Dedifferentiated amniotic fluid mesenchymal stem cell (primary cell): Measurements from ENCODE around the gene KAT6B.
"Not testable (repeated sequence)": the region's sequence is repeated elsewhere in the genome, so short reads cannot be mapped to it uniquely, and the experiment has no call there.

ENCODE experiments used
- DNase-seq: peaks from one replicate; pipeline ENCODE4 v3.0.0-alpha.2; 2016; ENCODE audit errors: extremely low spot score

Gene KAT6B

DNA sequence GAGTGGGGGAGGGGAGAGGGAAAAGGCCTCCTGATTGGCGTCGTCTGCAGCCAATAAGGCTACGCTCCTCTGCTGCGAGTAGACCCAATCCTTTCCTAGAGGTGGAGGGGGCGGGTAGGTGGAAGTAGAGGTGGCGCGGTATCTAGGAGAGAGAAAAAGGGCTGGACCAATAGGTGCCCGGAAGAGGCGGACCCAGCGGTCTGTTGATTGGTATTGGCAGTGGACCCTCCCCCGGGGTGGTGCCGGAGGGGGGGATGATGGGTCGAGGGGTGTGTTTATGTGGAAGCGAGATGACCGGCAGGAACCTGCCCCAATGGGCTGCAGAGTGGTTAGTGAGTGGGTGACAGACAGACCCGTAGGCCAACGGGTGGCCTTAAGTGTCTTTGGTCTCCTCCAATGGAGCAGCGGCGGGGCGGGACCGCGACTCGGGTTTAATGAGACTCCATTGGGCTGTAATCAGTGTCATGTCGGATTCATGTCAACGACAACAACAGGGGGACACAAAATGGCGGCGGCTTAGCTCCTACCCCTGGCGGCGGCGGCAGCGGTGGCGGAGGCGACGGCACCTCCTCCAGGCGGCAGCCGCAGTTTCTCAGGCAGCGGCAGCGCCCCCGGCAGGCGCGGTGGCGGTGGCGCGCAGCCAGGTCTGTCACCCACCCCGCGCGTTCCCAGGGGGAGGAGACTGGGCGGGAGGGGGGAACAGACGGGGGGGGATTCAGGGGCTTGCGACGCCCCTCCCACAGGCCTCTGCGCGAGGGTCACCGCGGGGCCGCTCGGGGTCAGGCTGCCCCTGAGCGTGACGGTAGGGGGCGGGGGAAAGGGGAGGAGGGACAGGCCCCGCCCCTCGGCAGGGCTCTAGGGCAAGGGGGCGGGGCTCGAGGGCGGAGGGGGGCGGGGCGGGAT is at the start of gene KAT6B:
Gene KAT6B, plus strand, starts transcription at position 459 of the 903 bp plus-strand sequence. CDS start 16,258 bp downstream, outside the sequence.
- DNase-seq: peak; percentile 100

DNA sequence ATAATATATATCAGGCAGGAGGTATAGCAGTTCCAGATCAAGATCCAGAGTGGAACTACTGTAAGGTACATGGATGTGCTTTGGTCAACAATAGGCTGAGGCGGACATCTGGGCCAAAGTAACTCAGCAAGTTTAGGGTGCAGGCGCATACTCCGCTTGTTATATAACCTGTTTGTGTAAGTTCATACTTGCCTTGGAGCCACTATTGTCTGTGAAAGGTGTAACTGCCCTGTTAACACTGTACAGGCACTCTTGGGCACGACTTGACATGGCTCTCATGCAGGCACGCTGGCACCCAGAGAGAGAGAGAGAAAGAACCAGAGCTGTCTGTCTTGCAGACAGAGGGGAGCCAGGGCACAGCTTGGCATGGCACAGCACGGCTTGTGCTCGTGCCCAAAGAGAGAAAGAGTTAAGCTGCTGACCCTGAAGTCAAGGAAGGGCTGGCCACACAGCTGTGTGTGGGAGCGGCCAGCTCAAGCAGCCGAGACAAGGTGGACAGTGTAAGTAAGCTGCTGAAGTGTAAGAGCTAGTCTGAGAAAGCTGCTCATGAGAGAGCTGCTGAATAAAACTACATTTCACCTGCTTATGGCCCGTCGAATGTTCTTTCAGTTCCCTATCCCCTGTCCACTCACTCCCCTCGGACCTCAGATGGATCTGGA is 47.8 kb upstream of the KAT6B start:
- no peak for DNase-seq

DNA sequence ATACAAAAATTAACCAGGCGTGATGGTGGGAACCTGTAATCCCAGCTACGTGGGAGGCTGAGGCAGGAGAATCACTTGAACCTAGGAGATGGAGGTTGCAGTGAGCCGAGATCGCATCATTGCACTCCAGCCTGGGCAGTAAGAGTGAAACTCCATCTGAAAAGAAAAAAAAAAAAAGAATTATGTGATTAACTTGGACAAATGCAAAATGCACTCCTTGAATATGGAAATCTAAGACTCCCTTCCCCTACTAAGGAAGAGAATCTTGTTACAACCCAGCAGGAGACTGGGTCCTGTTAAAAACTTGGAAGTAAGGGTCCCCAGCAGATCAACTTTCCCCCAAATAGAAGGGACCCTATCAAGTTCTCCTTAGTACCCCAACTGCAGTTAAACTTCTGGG is 44.5 kb upstream of the KAT6B start:
- DNase-seq: not testable (repeated sequence)

DNA sequence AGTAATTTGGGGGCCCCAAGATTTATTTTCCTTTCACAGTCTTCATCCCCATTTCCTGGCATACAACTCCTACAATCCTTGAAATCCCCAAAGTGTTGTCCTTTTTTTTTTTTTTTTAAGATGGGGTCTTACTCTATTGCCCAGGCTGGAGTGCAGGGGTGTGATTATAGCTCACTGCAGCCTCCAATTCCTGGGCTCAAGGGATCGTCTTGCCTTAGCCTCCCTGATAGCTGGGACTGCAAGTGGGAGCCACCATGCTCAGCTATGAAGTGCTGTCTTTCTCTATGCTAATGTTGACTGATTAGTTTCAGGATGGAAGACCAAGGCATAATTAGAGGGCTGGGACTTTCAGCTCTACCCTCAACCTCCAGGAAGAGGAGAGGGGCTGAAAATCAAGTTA is 41.9 kb upstream of the KAT6B start:
- no peak for DNase-seq

DNA sequence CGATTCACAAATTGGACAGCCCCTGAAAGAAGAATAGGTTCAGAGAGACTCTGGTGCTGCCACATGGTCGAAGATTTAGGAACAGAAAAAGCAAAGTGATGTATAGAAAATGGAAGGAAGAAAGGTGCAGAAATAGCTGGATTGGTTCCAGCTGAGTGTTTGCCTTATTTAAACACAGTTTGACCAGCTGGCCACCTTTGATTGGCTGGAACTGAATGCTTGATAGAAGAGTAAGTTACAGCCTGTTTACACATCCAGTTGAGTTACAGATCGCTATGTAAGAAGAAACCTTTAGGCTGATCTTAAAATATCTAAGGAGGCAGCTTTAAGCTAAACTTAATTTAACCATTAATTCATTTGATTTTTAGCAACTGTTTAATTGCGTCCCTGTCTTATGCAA is 40.3 kb upstream of the KAT6B start:
- no peak for DNase-seq

DNA sequence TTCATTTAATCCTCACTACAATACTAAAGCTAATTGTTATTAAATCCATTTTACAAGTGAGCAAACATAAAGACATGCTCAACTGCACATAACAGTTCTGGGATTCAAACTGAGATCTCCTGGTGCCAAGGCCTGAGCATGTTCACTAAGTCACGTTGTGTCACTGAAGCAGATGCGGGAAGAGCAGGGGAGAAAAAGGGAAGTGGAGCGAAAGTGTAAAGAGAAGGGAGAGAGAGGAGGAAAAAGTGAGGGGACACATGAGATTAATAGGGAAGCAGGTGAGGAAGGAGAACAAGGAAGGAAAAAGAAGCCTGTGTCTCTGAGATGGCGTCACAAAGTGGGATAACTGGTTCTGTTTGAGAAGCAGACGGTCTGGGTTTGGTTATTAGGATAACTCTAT is 38.9 kb upstream of the KAT6B start:
- DNase-seq: no peak

DNA sequence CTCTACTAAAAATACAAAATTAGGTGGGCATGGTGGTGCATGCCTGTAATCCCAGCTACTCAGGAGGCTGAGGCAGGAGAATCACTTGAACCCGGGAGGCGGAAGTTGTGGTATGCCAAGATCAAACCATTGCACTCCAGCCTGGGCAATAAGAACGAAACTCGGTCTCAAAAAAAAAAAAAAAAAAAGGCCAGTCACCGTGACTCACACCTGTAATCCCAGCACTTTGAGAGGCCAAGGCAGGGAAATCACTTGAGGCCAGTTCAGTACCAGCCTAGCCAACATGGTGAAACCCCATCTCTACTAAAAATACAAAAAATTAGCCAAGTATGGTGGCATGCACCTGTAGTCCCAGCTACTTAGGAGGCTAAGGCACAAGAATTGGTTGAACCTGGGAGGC is 34.4 kb upstream of the KAT6B start:
- DNase-seq: not testable (repeated sequence)

DNA sequence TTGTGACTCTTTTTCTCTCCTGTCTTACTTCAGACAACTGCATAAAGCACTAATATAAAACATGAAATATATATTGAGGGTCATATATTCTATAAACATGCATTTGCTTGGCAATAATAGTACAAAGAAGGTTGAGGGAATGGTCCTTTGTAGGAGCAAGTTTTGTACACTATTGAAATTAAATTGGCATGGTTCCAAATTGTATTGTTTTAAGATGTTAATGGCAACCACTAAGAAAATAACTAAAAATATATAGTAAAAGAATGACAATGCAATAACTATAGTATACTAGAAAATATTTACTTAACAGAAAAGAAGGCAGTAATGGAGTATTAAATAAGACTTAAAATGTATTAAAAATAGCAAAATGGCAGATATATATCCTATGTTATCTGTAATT is 33.7 kb upstream of the KAT6B start:
- no peak for DNase-seq

DNA sequence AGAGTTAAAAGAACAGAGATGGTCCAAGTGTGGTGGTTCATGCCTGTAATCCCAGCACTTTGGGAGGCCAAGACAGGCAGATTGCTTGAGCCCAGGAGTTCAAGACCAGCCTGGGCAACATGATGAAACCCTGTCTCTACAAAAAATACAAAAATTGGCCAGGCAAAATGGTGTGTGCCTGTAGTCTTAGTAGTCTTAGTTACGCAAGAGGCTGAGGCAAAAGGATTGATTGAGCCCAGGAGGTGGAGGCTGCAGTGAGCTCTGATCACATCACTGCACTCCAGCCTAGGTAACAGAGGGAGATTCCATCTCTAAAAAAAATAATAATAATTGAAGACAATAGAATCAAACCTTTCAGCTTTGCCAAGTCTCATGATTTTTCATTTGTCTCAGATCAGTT is 33.2 kb upstream of the KAT6B start:
- DNase-seq: not testable (repeated sequence)

DNA sequence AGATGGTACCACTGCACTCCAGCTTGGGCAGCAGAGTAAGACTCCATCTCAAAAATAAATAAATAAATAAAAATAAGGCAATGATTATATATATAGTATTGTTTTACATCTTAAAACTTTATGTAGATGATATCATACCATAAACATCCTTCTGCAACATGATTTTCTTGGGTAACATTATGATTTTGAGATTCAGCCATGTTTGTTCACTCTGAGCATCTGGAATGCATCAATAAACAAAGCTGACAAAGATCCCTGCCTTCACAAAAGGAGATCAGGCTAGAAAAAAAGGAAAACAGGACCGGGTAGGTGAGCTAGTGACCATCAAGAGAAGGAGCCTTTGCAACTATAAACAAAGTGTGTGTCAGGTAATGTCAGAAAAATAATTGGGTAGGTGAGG is 31.9 kb upstream of the KAT6B start:
- DNase-seq: no peak

DNA sequence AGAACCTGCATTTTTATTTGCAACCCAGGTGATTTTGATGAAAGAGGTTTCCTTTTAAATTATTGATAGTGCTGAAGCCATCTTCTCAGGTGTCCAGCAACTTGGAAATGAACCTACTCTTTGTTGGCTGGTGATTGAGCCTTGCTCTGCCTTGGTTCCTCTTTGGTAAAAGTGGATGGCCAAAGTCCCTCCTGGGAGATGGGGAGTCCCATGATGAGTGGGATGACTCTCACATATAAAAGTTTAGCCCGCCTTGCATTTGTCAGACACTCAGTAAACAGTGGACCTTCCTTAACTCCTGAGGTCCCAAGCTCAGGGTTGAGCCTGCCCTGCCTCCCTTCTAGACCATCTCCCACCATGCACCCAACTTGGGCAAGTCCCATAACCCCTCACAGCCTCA is 28.9 kb upstream of the KAT6B start:
- no peak for DNase-seq

DNA sequence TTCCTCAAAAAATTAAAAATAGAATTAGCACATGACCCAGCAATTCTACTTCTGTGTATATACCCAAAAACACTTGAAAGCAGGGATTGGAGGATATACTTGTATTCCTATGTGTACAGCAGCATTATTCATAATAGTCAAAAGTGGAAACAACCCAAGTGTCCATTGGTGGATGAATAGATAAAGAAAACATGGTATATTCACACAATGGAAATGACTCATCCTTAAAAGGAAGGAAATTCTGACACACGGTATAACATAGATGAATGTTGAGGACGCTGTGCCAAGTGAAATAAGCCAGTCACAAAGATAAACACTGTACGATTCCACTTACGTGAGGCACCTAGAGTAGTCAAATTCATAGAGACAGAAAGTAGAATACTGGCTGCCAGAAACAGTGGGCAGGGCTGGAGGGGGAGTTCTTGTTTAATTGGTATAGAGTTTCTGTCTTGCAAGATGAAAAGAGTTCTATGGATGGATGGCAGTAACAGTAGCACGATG is 26.6 kb upstream of the KAT6B start:
- DNase-seq: peak; percentile 67

DNA sequence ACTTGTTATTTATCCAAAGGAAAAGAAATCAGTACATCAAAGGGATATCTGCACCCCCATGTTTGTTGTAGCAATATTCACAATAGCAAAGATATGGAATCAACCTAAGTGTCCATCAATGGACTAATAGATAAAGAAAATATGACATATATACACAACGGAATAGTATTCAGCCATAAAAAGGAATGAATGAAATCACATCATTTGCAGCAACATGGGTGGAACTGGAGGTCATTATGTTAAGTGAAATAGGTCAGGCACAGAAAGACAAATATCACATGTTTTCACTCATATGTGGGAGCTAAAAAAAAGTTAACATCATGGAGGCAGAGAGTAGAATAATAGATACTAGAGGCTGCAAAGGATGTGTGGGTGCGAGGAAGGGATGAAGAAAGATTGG is 25.0 kb upstream of the KAT6B start:
- no peak for DNase-seq

DNA sequence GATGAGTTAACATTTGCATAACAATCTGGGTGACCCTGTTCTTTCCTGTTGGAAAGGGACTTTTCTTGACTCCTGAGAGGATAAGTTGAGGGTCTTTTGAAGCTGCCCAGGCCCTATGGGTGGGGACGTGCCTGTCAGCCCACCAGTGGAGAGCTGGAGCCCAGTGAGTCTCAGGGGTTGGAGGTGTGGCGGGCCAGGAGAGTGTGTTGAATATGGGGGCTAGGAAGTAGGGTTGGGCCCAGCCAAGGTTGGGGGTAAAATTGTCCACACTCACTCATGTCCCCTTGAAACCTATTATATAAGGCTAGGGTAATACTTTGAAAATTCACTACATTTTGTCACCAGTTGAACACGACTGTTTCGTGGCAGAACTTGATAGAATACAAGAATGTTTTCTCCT is 17.9 kb upstream of the KAT6B start:
- no peak for DNase-seq

DNA sequence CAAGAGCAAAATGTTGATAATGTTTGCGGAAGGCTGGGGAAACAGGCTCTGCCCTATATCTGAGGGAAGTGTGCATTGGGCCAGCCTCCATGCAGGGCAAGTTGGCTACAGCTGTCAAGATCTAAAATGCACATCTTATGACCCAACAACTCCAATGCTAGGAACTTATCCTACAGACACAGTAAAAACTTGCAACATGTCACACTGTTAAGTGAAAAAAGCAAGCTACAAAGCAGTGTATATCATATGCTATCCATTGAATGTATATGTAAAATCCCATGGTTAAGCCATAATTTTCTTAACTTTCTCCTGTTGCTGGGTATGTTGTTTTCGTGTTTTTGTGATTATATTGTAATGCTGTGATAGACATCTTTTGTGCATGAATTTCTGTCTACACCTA is 16.3 kb upstream of the KAT6B start:
- DNase-seq: no peak

DNA sequence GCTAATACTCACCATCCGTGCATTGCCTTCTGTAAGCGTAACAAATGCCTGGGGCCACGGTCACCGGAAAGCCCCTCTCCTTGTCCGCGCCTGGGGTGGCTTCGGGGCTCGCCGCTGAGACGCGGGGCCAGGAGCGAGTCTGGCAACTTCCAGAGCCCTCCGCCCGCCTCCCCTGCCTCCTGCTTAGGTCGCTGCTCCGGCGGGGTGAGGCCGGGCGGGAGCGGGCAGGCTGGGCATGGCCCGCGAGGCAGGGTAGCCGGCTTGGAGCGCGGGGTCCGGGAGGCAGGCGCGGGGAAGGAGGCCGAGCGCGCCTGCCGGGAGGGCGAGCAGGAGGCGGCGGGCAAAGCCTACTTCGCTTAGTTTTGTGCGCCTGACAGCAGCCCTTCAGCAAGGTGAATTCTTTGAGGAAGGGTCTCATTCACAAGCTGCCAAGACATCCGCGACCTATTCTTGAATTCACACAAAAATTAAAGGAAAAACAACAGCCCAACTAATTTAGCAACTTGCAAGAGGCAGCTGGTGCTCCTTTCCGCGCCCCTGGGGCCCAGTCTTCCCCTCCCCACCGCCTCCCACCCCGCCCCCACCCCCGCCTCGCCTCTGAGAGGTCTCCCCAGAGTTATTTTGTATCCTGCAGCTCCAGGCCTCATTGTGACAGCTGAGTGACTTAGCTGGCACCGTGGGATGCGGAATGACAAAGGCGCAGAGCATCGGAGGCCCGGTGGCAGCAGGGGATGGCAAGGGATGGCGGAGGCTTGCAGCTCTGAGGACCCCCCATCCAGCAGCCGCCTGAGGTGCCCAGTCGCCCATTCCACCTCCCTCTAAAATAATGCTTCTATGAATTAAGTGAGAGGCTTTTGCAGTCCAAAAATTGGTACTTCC is 12.8 kb upstream of the KAT6B start:
- no peak for DNase-seq

DNA sequence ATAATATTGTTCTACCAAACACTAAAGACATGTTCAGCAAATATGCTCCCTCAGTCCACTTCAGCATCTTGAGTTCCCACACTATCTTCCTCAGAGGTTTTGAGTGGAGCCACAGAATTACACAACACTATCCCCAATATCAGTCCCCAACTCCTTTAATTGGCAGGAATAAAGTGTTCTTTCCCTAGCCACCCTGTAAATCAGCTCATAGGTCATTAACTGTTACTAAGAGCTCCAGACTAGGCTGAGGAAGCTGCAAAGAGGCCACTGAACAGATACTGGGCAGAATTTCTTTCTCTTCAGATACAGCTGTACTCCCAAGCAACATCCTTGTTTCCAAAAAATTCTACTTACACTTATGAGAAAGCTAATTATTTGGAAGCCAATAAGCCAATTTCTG is 11.6 kb upstream of the KAT6B start:
- DNase-seq: no peak

DNA sequence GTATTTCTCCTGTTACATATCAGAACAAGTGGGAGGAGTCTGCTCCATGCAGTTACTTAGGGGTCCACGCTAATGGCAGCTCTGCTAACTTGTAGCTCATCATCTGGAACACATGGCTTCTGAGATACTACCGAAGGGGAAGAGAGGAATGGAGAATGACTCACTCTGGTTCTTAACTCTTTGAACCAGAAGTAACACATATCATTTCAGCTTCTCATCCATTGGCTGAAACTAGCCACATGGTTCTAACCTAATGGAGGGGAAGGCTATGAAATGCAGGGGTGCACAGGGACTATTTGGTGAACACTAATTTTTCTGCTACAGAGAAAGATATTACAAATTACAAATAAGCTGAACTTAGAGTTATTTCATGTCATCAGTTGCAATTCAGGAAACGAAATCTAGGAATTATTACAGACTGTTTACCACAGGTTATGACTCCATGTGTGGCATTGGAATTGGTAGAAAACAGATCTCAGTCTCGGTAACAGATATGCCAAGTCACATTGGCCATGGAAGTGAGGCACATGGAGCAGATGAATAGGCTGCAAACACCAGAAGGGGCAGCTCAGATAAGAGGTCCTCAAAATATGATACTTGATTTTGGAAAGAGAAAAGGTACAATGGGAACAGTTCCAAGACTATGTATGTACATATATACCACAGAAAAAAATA is 9.4 kb upstream of the KAT6B start:
- no peak for DNase-seq

DNA sequence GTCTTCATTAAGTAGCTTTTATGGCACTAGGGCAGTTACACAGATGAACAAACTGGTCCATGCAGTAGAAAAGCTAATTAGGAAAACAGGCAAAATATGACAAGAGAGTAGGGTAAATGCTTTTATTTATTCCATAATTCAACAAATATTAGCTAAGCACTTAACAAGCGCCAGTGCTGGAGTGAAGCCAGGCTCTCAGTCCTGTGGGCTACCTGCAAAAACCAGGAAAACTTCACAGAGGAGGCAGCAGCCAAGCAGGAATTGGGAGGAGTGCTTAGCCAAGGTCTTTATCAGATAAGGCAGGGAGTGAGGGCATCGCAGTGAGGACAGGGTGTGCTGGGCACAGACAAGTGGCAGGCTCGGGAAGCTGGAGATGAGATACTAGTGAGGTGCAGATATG is 4.9 kb upstream of the KAT6B start:
- no peak for DNase-seq

DNA sequence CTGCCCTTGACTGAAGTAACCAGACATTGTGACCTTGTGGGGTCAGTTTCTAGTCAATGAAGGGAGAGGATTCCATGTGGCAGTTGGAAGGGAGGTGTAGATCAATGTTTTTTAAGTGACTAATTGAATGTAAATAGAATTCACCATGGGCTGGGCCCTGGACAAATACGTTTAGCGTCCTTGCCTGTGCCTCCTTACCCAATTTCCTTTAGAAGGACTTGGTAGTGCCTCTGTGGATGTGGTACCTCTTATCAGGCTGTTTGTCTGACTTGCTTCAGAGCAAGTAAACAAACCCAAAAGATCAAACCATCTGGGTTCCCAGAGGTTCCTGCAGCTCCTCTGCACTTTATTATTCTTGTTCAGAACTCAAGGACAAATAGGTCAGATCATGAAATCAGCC is 4.3 kb upstream of the KAT6B start:
- DNase-seq: no peak

DNA sequence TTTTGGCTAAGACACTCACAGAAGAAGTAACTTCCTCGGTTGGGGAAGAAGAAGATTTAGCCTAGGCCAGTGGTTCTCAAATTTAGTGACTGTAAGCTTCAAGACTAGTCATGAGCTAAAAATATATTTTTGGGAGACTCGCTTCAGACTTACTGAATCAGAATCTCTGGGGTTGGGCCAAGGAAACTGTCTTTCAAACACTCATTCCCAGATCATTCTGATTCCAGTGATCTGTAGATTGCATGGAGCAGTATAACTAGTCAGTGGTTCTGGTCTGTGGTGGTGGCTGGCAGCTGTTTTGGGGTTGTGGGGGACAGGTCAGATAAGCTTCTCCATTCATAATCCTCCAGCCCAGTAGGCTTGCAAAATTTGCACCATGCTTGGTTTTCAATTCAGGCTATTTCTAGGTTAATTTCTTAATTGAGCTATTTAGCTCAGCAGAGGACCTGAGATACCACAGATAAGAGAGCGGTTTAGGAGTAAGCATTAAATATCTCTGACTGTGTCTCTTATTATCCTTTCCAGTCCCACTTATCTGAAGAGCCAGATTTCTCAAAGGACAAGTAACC is 3.8 kb upstream of the KAT6B start:
- peak; percentile 67 for DNase-seq
